PC-9 (cell line): ENCODE results near the gene C1orf35. TPM values are rescaled to one million over a fixed set of nuclear protein-coding genes. Genes with fewer than 3 reads are reported as not detected.

ENCODE experiments used
- BruUV-seq: library from RNA; stranded (reverse); fragments of 400-500 nt; replicated peaks from 2 replicates; lab custom pipeline; 2021; lab: Mats Ljungman, UMichigan
- CTCF ChIA-PET: fragments of 300-600 bp; sonication (Branson Sonifier 250); formaldehyde crosslinking; loops from one replicate; lab custom pipeline; 2022; ENCODE audit warnings: antibody characterized with exemption; lab: Charles Lee
- POLR2A ChIA-PET: fragments of 300-600 bp; sonication (Branson Sonifier 250); formaldehyde crosslinking; loops from one replicate; lab custom pipeline; 2022; ENCODE audit warnings: antibody characterized with exemption; ENCODE audit not compliant: unreplicated experiment; lab: Charles Lee
- DNase-seq, 2 experiments: peaks; one replicate each; pipeline versions ENCODE4 v3.0.0 to v3.0.0-alpha.2; 2015 to 2022; ENCODE audit warnings: mixed read lengths in 1 of 2
- H2AFZ ChIP-seq: fragments of 200-600 bp; sonication (generic); 2 replicates; pipeline ENCODE4 v1.8.1; 2017; ENCODE audit warnings: antibody characterized with exemption
- H3F3A ChIP-seq: fragments of 200-600 bp; sonication (generic); 2 replicates; pipeline ENCODE4 v1.8.1; 2017; ENCODE audit warnings: antibody characterized with exemption, mild to moderate bottlenecking, low read depth; ENCODE audit not compliant: insufficient read depth
- H3K27ac ChIP-seq: fragments of 200-600 bp; sonication (generic); 2 replicates; pipeline ENCODE4 v1.6.1; 2016; ENCODE audit warnings: mixed run types
- H3K27me3 ChIP-seq: fragments of 200-600 bp; sonication (generic); 2 replicates; pipeline ENCODE4 v1.6.1; 2016; ENCODE audit warnings: low read depth, mixed run types; ENCODE audit not compliant: insufficient read depth
- H3K36me3 ChIP-seq: fragments of 200-600 bp; sonication (generic); 2 replicates; pipeline ENCODE4 v1.6.1; 2016; ENCODE audit warnings: low read depth, mixed run types
- H3K4me1 ChIP-seq: fragments of 200-600 bp; sonication (generic); replicated peaks from 2 replicates; pipeline ENCODE4 v1.6.1; 2016; ENCODE audit warnings: mixed run types; ENCODE audit not compliant: insufficient read depth
- H3K4me2 ChIP-seq: fragments of 200-600 bp; sonication (generic); 2 replicates; pipeline ENCODE4 v1.6.1; 2017; ENCODE audit warnings: mixed run types
- H3K4me3 ChIP-seq: fragments of 200-600 bp; sonication (generic); 2 replicates; pipeline ENCODE4 v1.6.1; 2016; ENCODE audit warnings: mixed run types
- H3K79me2 ChIP-seq: fragments of 200-600 bp; sonication (generic); 2 replicates; pipeline ENCODE4 v1.6.1; 2017; ENCODE audit warnings: low read depth, mixed run types
- H3K9me2 ChIP-seq: fragments of 200-600 bp; sonication (generic); 2 replicates; pipeline ENCODE4 v1.8.1; 2017; ENCODE audit warnings: mild to moderate bottlenecking; ENCODE audit not compliant: insufficient read depth
- H3K9me3 ChIP-seq: fragments of 200-600 bp; sonication (generic); 2 replicates; pipeline ENCODE4 v1.8.1; 2016; ENCODE audit warnings: low read depth; ENCODE audit not compliant: insufficient read depth
- H4K20me1 ChIP-seq: fragments of 200-600 bp; sonication (generic); 2 replicates; pipeline ENCODE4 v1.8.1; 2017; ENCODE audit not compliant: insufficient read depth
- CTCF ChIP-seq: fragments of 200-600 bp; sonication (generic); conservative IDR thresholded peaks from 2 replicates; pipeline ENCODE4 v1.6.1; 2017; ENCODE audit warnings: mixed run types, antibody characterized with exemption, mild to moderate bottlenecking, moderate library complexity
- EZH2 ChIP-seq: fragments of 200-600 bp; sonication (generic); IDR thresholded peaks from 2 replicates; pipeline ENCODE4 v1.8.0; 2017; ENCODE audit warnings: antibody characterized with exemption, low read depth
- intact Hi-C: fragments of 100-400 bp; cut with micrococcal nuclease; formaldehyde crosslinking; loops from one replicate; pipeline ENCODE4 v1.10.0; 2022; ENCODE audit not compliant: unreplicated experiment
- total RNA-seq: library from RNA; stranded (reverse); gene quantifications from 2 replicates; pipeline ENCODE4 v1.2.3, GENCODE V29; 2021

C1orf35 gene
- total RNA-seq, 1 experiment from 2014 or later = 26.4 TPM

GRCh38 chr1:228091084-228091483 is 12.0 kb downstream of the C1orf35 start:
- no peaks in the 10 kb centered on the region for H3K27me3 ChIP-seq
- H3K4me3 ChIP-seq = no peak overlapping the region
- peaks cover 51% of the 10 kb centered on the region for H3K4me1 ChIP-seq
- H3K9me2 ChIP-seq = no peaks in the 10 kb centered on the region
- intact Hi-C loops = no loop called here
- H3K36me3 ChIP-seq = peaks cover 66% of the 10 kb centered on the region
- peaks cover 100% of the 10 kb centered on the region for H4K20me1 ChIP-seq
- TF ChIP-seq EZH2 (no peak), CTCF (no peak)
- peaks cover 2% of the 10 kb centered on the region; the same call in 1 of the 2 replicates for H3K9me3 ChIP-seq
- DNase-seq = no peak
- CTCF ChIA-PET = interaction anchor here (0.6 to 1.0 kb wide), 2 partner anchors 92 to 138 kb away, joined by 3 read pairs; no protein-coding TSS in a partner anchor
- no peak overlapping the region for H3K4me2 ChIP-seq
- no peak overlapping the region for H3K27ac ChIP-seq
- peaks cover 100% of the 10 kb centered on the region for H3K79me2 ChIP-seq
- no peak overlapping the region for H2AFZ ChIP-seq
- peaks cover 54% of the 10 kb centered on the region; the same call in 1 of the 2 replicates for H3F3A ChIP-seq
- POLR2A ChIA-PET = no interaction called here
- no TSS peak for BruUV-seq

- Histone ChIP-seq H3K9me3 (peaks cover 2% of the 10 kb centered on the region; the same call in 1 of the 2 replicates), H3K9me2 (no peaks in the 10 kb centered on the region), H3K4me1 (peaks cover 55% of the 10 kb centered on the region), H3K27ac (no peak overlapping the region), H4K20me1 (peaks cover 100% of the 10 kb centered on the region), H3K27me3 (no peaks in the 10 kb centered on the region), H3K79me2 (peaks cover 100% of the 10 kb centered on the region), H3K4me2 (no peak overlapping the region), H2AFZ (no peak overlapping the region), H3F3A (peaks cover 54% of the 10 kb centered on the region; the same call in 1 of the 2 replicates), H3K4me3 (no peak overlapping the region), H3K36me3 (peaks cover 61% of the 10 kb centered on the region)
- TF ChIP-seq EZH2 (no peak), CTCF (no peak)
- no peak for DNase-seq
- no TSS peak for BruUV-seq
- POLR2A ChIA-PET = no interaction called here
- intact Hi-C loops = no loop called here
- CTCF ChIA-PET = interaction anchor here (1.0 kb wide), 1 partner anchor 91 kb away, joined by 3 read pairs; no protein-coding TSS in a partner anchor
Observed at GRCh38 chr1:228090613-228091081, 12.5 kb downstream of the C1orf35 start.

GRCh38 chr1:228089519-228090380 is 13.4 kb downstream of the C1orf35 start:
- intact Hi-C loops = no loop called here

More at GRCh38 chr1:228089519-228090380, 13.4 kb downstream of the C1orf35 start:
- H3K9me2 ChIP-seq = no peaks in the 10 kb centered on the region
- ChIA-PET CTCF (interaction anchor here (1.0 kb wide), 1 partner anchor 90 kb away, joined by 3 read pairs; no protein-coding TSS in a partner anchor), POLR2A (no interaction called here)
- no peak overlapping the region for H3K4me3 ChIP-seq
- no peaks in the 10 kb centered on the region for H3K27me3 ChIP-seq
- peaks cover 2% of the 10 kb centered on the region; the same call in 1 of the 2 replicates for H3K9me3 ChIP-seq
- no peak for DNase-seq
- BruUV-seq = no TSS peak
- no peak for TF ChIP-seq EZH2
- TF ChIP-seq CTCF = no peak
- H3K79me2 ChIP-seq = peaks cover 100% of the 10 kb centered on the region
- H4K20me1 ChIP-seq = peaks cover 100% of the 10 kb centered on the region
- H3K36me3 ChIP-seq = peaks cover 57% of the 10 kb centered on the region
- H2AFZ ChIP-seq = no peak overlapping the region
- no peak overlapping the region for H3K27ac ChIP-seq
- H3K4me1 ChIP-seq = peaks cover 64% of the 10 kb centered on the region
- H3F3A ChIP-seq = peaks cover 54% of the 10 kb centered on the region; the same call in 1 of the 2 replicates
- H3K4me2 ChIP-seq = no peak overlapping the region
